ENCODE results near the gene NMRAL1.

GRCh38 chr16:4431023-4431422 is 43.4 kb downstream of the NMRAL1 start:
- no peak for TF ChIP-seq CTCF (IDR thresholded peaks at IDR 0.05)
- no peak for TF ChIP-seq EP300 (IDR thresholded peaks at IDR 0.05)
- no peak for TF ChIP-seq POLR2A (IDR thresholded peaks at IDR 0.05)

Measured in ovary (tissue), 3 donors.